K562 (cell line): ENCODE data around the gene SOX14.

Experiments
- DIDO1 ChIP-seq: fragments of 450-650 bp; IDR thresholded peaks from 2 replicates; pipeline ENCODE4 v1.6.1; 2016; ENCODE audit warnings: low read depth, missing biosample characterization, missing genetic modification characterization
- JUN ChIP-seq, 2 experiments: sonication (generic) in 1 of 2; formaldehyde crosslinking in 1 of 2; IDR thresholded peaks; 2 replicates each; pipeline versions ENCODE4 v1.6.1 to v1.8.0; 2012 to 2022; ENCODE audit warnings: borderline replicate concordance in 2 of 2, mild to moderate bottlenecking in 2 of 2, improper control_type of control experiment in 1 of 2, low read depth in 1 of 2, low read length in 1 of 2, missing genetic modification reagents in 1 of 2
- MXI1 ChIP-seq: IDR thresholded peaks from 2 replicates; pipeline ENCODE4 v1.6.1; 2011; ENCODE audit warnings: low read depth, mild to moderate bottlenecking, improper control_type of control experiment, low read length
- POLR2A ChIP-seq: fragments of 450-650 bp; conservative IDR thresholded peaks from 2 replicates; pipeline ENCODE4 v1.6.1; 2016
- TF ChIP-seq, protein P1 (sequence below), 3 experiments: IDR thresholded peaks in 2 of 3; conservative IDR thresholded peaks in 1 of 3; 2 replicates each; pipeline ENCODE4 v1.5.1; 2011 to 2012; ENCODE audit warnings: low read length in 3 of 3, mild to moderate bottlenecking in 3 of 3, control low read depth in 2 of 3, improper control_type of control experiment in 1 of 3, inconsistent platforms in 1 of 3, low read depth in 1 of 3, mixed read lengths in 1 of 3, moderate library complexity in 1 of 3; ENCODE audit not compliant: insufficient read depth in 2 of 3

- TF ChIP-seq MXI1 (no peak), JUN (IDR thresholded peaks at IDR 0.05; ENCODE audit: borderline replicate concordance, low read depth, low read length) (no peak), JUN (CRISPR knock-in tag; IDR thresholded peaks at IDR 0.05; ENCODE audit: borderline replicate concordance) (no peak), DIDO1 (tag) (no peak), POLR2A (no peak)
- TF ChIP-seq, protein P1, sequence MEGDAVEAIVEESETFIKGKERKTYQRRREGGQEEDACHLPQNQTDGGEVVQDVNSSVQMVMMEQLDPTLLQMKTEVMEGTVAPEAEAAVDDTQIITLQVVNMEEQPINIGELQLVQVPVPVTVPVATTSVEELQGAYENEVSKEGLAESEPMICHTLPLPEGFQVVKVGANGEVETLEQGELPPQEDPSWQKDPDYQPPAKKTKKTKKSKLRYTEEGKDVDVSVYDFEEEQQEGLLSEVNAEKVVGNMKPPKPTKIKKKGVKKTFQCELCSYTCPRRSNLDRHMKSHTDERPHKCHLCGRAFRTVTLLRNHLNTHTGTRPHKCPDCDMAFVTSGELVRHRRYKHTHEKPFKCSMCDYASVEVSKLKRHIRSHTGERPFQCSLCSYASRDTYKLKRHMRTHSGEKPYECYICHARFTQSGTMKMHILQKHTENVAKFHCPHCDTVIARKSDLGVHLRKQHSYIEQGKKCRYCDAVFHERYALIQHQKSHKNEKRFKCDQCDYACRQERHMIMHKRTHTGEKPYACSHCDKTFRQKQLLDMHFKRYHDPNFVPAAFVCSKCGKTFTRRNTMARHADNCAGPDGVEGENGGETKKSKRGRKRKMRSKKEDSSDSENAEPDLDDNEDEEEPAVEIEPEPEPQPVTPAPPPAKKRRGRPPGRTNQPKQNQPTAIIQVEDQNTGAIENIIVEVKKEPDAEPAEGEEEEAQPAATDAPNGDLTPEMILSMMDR (IDR thresholded peaks at IDR 0.05 in 2 of 3, conservative IDR thresholded peaks at IDR 0.05 in 1 of 3; ENCODE audit: insufficient read depth in 2 of 3, low read depth in 1 of 3, low read length in 3 of 3), result no peak
Measured at GRCh38 chr3:137815251-137815650, 51.1 kb downstream of the SOX14 start.
